ENCODE measurements around the gene IRF2.

DNA sequence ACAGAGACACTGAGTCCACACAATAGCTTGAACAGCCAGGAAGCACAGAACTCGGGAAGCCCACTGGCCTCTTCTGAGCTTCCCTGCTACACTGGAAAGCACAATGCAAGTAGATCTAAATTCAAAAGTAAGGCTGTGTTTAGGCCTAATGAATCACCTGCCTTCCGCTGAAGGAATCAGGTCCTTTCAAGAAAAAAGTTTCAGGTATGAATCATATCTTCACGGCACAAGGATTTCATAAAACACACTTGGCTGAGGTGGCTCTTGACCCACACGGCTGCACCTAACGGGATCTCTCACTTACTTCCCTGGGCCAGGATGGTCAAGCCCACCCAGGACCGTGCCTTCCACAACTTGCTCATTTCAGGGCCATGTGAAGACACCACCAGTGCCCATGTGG is 59.3 kb downstream of the IRF2 start:
- TF ChIP-seq ZFX (IDR thresholded peaks at IDR 0.05), result no peak
- TF ChIP-seq CTCF (conservative IDR thresholded peaks at IDR 0.05), result no peak

All from C4-2B (cell line).